ENCODE results near the gene UBALD2. TPM values are rescaled to one million over a fixed set of nuclear protein-coding genes. Genes with fewer than 3 reads are reported as not detected.

The UBALD2 gene
- total and polyA plus RNA-seq, 2 of the 13 experiments (the other 11 are each of a cell fraction or from before 2014, with no cell fraction given): 3.3 to 89.7 TPM

DNA sequence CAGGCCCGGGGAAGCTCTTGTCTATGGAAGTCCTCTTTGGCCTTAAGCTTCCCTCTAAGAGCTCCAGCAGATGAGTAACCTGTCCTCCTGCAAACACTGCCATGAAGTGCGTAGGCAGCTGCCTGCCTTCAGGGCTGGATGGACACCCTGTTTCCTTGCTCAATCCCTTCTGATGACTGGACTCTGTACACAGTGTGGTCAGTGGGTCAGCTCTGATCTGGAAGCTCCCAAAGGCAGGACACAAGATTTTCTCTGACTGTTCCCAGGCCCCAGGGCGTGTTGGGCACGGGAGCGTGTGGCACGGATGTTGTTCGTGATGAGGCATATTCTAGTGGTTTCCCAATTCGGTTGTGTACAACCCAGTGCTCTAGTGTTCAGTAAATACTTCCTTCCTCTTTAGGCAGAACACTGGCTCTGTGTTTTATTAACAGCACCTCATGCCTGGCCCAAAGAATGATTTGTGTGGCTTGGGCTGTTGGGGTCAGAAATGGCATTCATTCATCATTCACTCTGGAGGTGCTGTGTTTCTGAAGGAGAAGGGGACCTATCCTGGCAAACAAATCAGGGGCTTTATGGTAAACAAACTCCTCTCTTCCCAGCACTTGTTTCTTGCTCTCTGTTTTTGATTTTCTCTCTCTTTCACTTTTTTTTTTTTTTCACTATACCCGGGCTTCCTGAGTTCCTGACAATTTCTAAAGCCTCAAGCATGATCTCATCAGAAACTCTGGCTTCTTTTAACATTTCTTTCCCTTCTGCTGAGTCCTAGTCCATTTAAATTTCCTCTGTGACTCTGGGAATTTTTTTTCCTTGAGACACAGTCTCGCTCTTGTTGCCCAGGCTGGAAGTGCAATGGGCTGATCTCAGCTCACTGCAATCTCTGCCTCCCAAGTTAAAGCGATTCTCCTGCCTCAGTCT lies 12.9 kb upstream of the UBALD2 start (continued):
- TF ChIP-seq, protein P1, sequence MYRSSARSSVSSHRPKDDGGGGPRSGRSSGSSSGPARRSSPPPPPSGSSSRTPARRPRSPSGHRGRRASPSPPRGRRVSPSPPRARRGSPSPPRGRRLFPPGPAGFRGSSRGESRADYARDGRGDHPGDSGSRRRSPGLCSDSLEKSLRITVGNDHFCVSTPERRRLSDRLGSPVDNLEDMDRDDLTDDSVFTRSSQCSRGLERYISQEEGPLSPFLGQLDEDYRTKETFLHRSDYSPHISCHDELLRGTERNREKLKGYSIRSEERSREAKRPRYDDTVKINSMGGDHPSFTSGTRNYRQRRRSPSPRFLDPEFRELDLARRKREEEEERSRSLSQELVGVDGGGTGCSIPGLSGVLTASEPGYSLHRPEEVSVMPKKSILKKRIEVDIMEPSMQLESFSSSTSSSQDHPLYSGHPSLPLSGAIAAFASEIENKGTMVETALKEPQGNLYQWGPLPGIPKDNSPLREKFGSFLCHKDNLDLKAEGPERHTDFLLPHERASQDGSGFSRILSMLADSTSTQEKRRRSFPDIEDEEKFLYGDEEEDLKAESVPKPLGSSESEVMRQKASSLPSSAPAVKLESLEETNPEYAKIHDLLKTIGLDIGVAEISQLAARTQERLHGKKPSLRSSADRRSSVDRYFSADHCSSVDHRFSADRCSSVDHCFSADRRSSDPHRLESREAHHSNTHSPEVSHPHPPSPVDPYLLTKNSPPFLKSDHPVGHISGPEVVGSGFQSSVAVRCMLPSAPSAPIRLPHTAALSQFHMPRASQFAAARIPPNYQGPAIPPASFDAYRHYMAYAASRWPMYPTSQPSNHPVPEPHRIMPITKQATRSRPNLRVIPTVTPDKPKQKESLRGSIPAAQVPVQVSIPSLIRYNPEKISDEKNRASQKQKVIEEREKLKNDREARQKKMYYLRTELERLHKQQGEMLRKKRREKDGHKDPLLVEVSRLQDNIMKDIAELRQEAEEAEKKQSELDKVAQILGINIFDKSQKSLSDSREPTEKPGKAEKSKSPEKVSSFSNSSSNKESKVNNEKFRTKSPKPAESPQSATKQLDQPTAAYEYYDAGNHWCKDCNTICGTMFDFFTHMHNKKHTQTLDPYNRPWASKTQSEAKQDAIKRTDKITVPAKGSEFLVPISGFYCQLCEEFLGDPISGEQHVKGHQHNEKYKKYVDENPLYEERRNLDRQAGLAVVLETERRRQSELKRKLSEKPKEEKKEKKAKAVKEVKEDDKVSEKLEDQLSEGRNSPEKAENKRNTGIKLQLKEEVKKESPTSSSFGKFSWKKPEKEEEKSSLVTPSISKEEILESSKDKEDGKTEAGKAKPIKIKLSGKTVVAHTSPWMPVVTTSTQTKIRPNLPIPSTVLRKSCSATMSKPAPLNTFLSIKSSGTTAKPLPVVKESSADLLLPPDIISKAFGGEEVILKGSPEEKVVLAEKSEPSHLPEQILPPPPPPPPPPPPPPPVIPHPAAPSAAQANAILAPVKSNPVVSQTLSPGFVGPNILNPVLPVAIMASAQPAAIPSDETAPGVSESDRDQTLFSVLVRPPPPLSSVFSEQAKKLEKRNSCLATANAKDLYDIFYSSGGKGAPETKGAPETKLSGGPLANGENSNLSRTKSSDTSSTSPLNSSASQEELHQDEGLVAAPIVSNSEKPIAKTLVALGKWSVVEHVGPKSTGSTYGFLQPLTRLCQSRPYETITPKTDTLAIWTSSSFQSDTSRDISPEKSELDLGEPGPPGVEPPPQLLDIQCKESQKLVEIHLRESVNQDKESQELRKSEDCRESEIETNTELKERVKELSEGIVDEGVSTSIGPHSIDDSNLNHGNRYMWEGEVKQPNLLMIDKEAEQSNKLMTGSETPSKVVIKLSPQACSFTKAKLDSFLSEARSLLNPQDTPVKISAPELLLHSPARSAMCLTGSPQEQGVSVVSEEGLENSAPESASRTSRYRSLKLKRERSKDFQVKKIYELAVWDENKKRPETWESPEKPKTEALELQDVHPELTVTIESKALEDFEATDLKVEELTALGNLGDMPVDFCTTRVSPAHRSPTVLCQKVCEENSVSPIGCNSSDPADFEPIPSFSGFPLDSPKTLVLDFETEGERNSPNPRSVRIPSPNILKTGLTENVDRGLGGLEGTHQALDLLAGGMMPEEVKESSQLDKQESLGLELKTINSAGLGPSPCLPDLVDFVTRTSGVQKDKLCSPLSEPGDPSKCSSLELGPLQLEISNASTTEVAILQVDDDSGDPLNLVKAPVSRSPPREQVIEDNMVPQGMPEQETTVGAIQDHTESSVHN (CRISPR knock-in tag; IDR thresholded peaks at IDR 0.05): 0 out of 2 replicates have a peak, but pooled peaks have one; percentile 39
- TF ChIP-seq ARNTL (CRISPR knock-in tag; IDR thresholded peaks at IDR 0.05) (peak; percentile 43; the same call in 1 of the 2 replicates), STAG1 (CRISPR knock-in tag; IDR thresholded peaks at IDR 0.05) (0 out of 2 replicates have a peak, but pooled peaks have one; percentile 27), ZNF44 (CRISPR knock-in tag; IDR thresholded peaks at IDR 0.05) (no peak), RARA (CRISPR knock-in tag; IDR thresholded peaks at IDR 0.05) (peak; percentile 88), MAF1 (CRISPR knock-in tag; IDR thresholded peaks at IDR 0.05; ENCODE audit: borderline replicate concordance) (no peak), CEBPG (CRISPR knock-in tag; IDR thresholded peaks at IDR 0.05) (peak; percentile 94), THAP8 (CRISPR knock-in tag; IDR thresholded peaks at IDR 0.05; ENCODE audit: borderline replicate concordance) (no peak), ZEB1 (IDR thresholded peaks at IDR 0.05; ENCODE audit: insufficient replicate concordance, low read depth) (peak; percentile 50), PHF5A (CRISPR knock-in tag; IDR thresholded peaks at IDR 0.05; ENCODE audit: low read depth, unreplicated experiment) (peak; percentile 84), CBFB (CRISPR knock-in tag; IDR thresholded peaks at IDR 0.05) (peak; percentile 87; the same call in 1 of the 2 replicates), IRF2 (CRISPR knock-in tag; IDR thresholded peaks at IDR 0.05) (peak; percentile 58; the same call in 1 of the 2 replicates), CCAR2 (optimal IDR thresholded peaks at IDR 0.05; ENCODE audit: low read depth, low read length) (peak; percentile 16), EP300 (IDR thresholded peaks at IDR 0.05; ENCODE audit: low read depth in 2 of 2, low read length in 2 of 2) (peak in 1 of 2 experiments; percentile 71; a peak in 2 of 4 replicates), EP300 (CRISPR knock-in tag; IDR thresholded peaks at IDR 0.05; ENCODE audit: borderline replicate concordance) (peak; percentile 89), EED (CRISPR knock-in tag; IDR thresholded peaks at IDR 0.05) (no peak), ZNF775 (CRISPR knock-in tag; IDR thresholded peaks at IDR 0.05; ENCODE audit: borderline replicate concordance) (0 out of 2 replicates have a peak, but pooled peaks have one; percentile 34)
- TF ChIP-seq, protein P2, sequence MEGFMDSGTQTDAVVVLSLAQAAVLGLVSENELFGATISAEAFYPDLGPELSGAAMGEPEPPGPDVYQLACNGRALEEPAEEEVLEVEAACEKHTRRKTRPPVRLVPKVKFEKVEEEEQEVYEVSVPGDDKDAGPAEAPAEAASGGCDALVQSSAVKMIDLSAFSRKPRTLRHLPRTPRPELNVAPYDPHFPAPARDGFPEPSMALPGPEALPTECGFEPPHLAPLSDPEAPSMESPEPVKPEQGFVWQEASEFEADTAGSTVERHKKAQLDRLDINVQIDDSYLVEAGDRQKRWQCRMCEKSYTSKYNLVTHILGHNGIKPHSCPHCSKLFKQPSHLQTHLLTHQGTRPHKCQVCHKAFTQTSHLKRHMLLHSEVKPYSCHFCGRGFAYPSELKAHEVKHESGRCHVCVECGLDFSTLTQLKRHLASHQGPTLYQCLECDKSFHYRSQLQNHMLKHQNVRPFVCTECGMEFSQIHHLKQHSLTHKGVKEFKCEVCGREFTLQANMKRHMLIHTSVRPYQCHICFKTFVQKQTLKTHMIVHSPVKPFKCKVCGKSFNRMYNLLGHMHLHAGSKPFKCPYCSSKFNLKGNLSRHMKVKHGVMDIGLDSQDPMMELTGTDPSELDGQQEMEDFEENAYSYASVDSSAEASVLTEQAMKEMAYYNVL (CRISPR knock-in tag; IDR thresholded peaks at IDR 0.05; ENCODE audit: borderline replicate concordance): 0 out of 2 replicates have a peak, but pooled peaks have one; percentile 51

Measured in HepG2 (cell line).